Mesenchymal stem cell (in vitro differentiated cells and primary cell): ENCODE measurements around the gene SRGAP3.

Source experiments
- DNase-seq: peaks from one replicate; pipeline ENCODE4 v3.0.0-alpha.2; 2013
- H2AFZ ChIP-seq: one replicate; pipeline ENCODE4 v1.6.1; 2013; ENCODE audit warnings: low read depth, mild to moderate bottlenecking, control low read depth, inconsistent platforms, low read length, moderate library complexity
- H2AK5ac ChIP-seq: 2 replicates; pipeline ENCODE4 v1.6.1; 2013; ENCODE audit warnings: low read length, moderate library complexity, mild to moderate bottlenecking, inconsistent platforms; ENCODE audit not compliant: severe bottlenecking
- H2BK120ac ChIP-seq: one replicate; pipeline ENCODE4 v1.6.1; 2013; ENCODE audit warnings: low read depth, mild to moderate bottlenecking, inconsistent platforms, low read length, moderate library complexity
- H2BK12ac ChIP-seq, 2 experiments: one replicate each; pipeline ENCODE4 v1.6.1; 2013; ENCODE audit warnings: inconsistent platforms in 2 of 2, low read length in 2 of 2, mild to moderate bottlenecking in 2 of 2, moderate library complexity in 2 of 2, control low read depth in 1 of 2
- H2BK15ac ChIP-seq: one replicate; pipeline ENCODE4 v1.6.1; 2013; ENCODE audit warnings: mild to moderate bottlenecking, low read depth, inconsistent platforms; ENCODE audit not compliant: poor library complexity, severe bottlenecking
- H2BK5ac ChIP-seq: 2 replicates; pipeline ENCODE4 v1.6.1; 2013; ENCODE audit warnings: low read depth, mild to moderate bottlenecking, low read length, control low read depth, inconsistent platforms; ENCODE audit not compliant: poor library complexity, severe bottlenecking
- H3K14ac ChIP-seq, 2 experiments: one replicate each; pipeline ENCODE4 v1.6.1; 2013; ENCODE audit warnings: inconsistent platforms in 2 of 2, low read length in 2 of 2, control low read depth in 1 of 2, mild to moderate bottlenecking in 1 of 2, moderate library complexity in 1 of 2
- H3K18ac ChIP-seq, 2 experiments: one replicate each; pipeline ENCODE4 v1.6.1; 2013; ENCODE audit warnings: inconsistent platforms in 2 of 2, low read length in 2 of 2, control low read depth in 1 of 2, low read depth in 1 of 2, mild to moderate bottlenecking in 1 of 2
- H3K23ac ChIP-seq, 2 experiments: one replicate each; pipeline ENCODE4 v1.6.1; 2013; ENCODE audit warnings: inconsistent platforms in 2 of 2, low read length in 2 of 2, mild to moderate bottlenecking in 2 of 2, moderate library complexity in 2 of 2, control low read depth in 1 of 2
- H3K27ac ChIP-seq: 2 replicates; pipeline ENCODE4 v1.5.1; 2013; ENCODE audit warnings: mild to moderate bottlenecking, moderate library complexity, low read length, control low read depth, inconsistent platforms; ENCODE audit not compliant: poor library complexity, severe bottlenecking
- H3K27me3 ChIP-seq, 2 experiments: 2 replicates each; pipeline versions ENCODE4 v1.6.1 to v1.7.0; 2013; ENCODE audit warnings: low read length in 2 of 2, mild to moderate bottlenecking in 2 of 2, moderate library complexity in 2 of 2, control low read depth in 1 of 2, inconsistent platforms in 1 of 2; ENCODE audit not compliant: control insufficient read depth in 1 of 2, insufficient read depth in 1 of 2
- H3K36me3 ChIP-seq, 2 experiments: 2 replicates each; pipeline versions ENCODE4 v1.6.1 to v1.7.0; 2013; ENCODE audit warnings: low read length in 2 of 2, control low read depth in 1 of 2, inconsistent platforms in 1 of 2, low read depth in 1 of 2, mild to moderate bottlenecking in 1 of 2; ENCODE audit not compliant: insufficient read depth in 2 of 2, control insufficient read depth in 1 of 2
- H3K4ac ChIP-seq, 2 experiments: one replicate each; pipeline ENCODE4 v1.6.1; 2013; ENCODE audit warnings: inconsistent platforms in 2 of 2, low read length in 2 of 2, mild to moderate bottlenecking in 2 of 2, moderate library complexity in 2 of 2, control low read depth in 1 of 2, low read depth in 1 of 2
- H3K4me1 ChIP-seq: 2 replicates; pipeline ENCODE4 v1.6.1; 2013; ENCODE audit warnings: low read depth, low read length, control low read depth; ENCODE audit not compliant: control insufficient read depth, insufficient read depth
- H3K4me2 ChIP-seq: 2 replicates; pipeline ENCODE4 v1.6.1; 2013; ENCODE audit warnings: low read length, mild to moderate bottlenecking, inconsistent platforms; ENCODE audit not compliant: poor library complexity, severe bottlenecking
- H3K4me3 ChIP-seq, 2 experiments: 2 replicates each; pipeline versions ENCODE4 v1.5.1 to v1.7.0; 2013; ENCODE audit warnings: low read length in 2 of 2, mild to moderate bottlenecking in 2 of 2, control low read depth in 1 of 2, low read depth in 1 of 2; ENCODE audit not compliant: insufficient read depth in 1 of 2
- H3K79me1 ChIP-seq: replicated peaks from 2 replicates; pipeline ENCODE4 v1.6.1; 2013; ENCODE audit warnings: mild to moderate bottlenecking, control low read depth, low read length, inconsistent platforms; ENCODE audit not compliant: poor library complexity, severe bottlenecking
- H3K9ac ChIP-seq: 2 replicates; pipeline ENCODE4 v1.7.0; 2013; ENCODE audit warnings: mild to moderate bottlenecking, low read length, moderate library complexity
- H3K9me3 ChIP-seq: 2 replicates; pipeline ENCODE4 v1.7.0; 2013; ENCODE audit warnings: mild to moderate bottlenecking, low read length; ENCODE audit not compliant: control insufficient read depth
- H4K8ac ChIP-seq: one replicate; pipeline ENCODE4 v1.6.1; 2013; ENCODE audit warnings: inconsistent platforms, mild to moderate bottlenecking, low read length, moderate library complexity
- H4K91ac ChIP-seq: one replicate; pipeline ENCODE4 v1.6.1; 2013; ENCODE audit warnings: mild to moderate bottlenecking, low read length, inconsistent platforms
- WGBS: methylation state at CpG from one replicate; pipeline ENCODE4 v1.1.7; 2013; ENCODE audit warnings: mixed read lengths; 5-methylcytosine and 5-hydroxymethylcytosine counted together

SRGAP3 gene

DNA sequence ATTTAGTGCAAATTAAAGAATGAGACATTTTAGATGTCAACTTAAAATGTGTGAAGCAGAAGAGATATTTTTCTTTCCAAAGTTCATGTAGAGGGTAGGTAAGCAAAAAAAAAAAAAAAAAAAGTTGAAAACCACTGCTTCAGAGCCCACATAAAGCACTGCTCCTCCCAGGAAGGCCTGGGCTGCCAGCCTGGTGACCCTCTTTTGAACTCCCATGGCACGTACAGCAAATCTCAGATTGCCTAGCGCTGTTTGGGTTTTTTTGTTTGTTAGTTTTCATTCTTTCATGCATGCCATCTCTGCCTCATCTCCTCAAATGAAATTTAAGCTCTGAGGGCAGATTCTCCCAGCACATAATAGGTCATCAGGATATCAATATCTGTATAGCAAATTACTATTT is 120.1 kb downstream of the SRGAP3 start:
- Histone ChIP-seq H3K18ac (no peak overlapping the region), H4K91ac (no peak overlapping the region)

GRCh38 chr3:9125278-9125951 is 124.0 kb downstream of the SRGAP3 start:
- no peak overlapping the region for H2BK12ac ChIP-seq
- H2AFZ ChIP-seq, result no peak overlapping the region
- no peak overlapping the region for H2AK5ac ChIP-seq
- H3K23ac ChIP-seq, result no peak overlapping the region
- H2BK15ac ChIP-seq, result no peak overlapping the region
- H3K14ac ChIP-seq, result no peak overlapping the region
- no peaks in the 10 kb centered on the region for H3K79me1 ChIP-seq
- H4K91ac ChIP-seq, result no peak overlapping the region
- H3K27ac ChIP-seq, result no peak overlapping the region
- peaks cover 0 to 20% of the 10 kb centered on the region in 2 experiments for H3K27me3 ChIP-seq
- H3K9me3 ChIP-seq, result no peaks in the 10 kb centered on the region
- no peak overlapping the region for H2BK120ac ChIP-seq
- H3K4me1 ChIP-seq, result no peaks in the 10 kb centered on the region
- H3K9ac ChIP-seq, result no peak overlapping the region
- no peak overlapping the region for H3K4me2 ChIP-seq
- H2BK5ac ChIP-seq, result no peak overlapping the region
- H3K4me3 ChIP-seq, result no peak overlapping the region
- no peak overlapping the region for H3K18ac ChIP-seq
- DNase-seq, result no peak
- H4K8ac ChIP-seq, result no peak overlapping the region
- WGBS, result 67% methylated on average over 6 of the region's 7 CpGs
- H3K36me3 ChIP-seq, result peaks cover 0 to 20% of the 10 kb centered on the region in 2 experiments
- no peak overlapping the region for H3K4ac ChIP-seq

More for the DNA sequence above, 120.1 kb downstream of the SRGAP3 start:
- Histone ChIP-seq H3K4me1 (peaks cover 5% of the 10 kb centered on the region), H2BK120ac (no peak overlapping the region), H2BK5ac (no peak overlapping the region), H3K27ac (no peak overlapping the region), H3K23ac (no peak overlapping the region), H3K9me3 (no peaks in the 10 kb centered on the region), H3K36me3 (no peaks in the 10 kb centered on the region), H2BK12ac (no peak overlapping the region), H4K8ac (no peak overlapping the region), H3K4me3 (no peak overlapping the region), H3K27me3 (peaks cover 0 to 16% of the 10 kb centered on the region in 2 experiments), H2BK15ac (no peak overlapping the region), H3K9ac (no peak overlapping the region), H2AFZ (no peak overlapping the region), H2AK5ac (no peak overlapping the region), H3K4me2 (no peak overlapping the region), H3K79me1 (no peaks in the 10 kb centered on the region), H3K14ac (no peak overlapping the region), H3K4ac (no peak overlapping the region)
- WGBS, result 80% methylated on average over 1 of the region's 2 CpGs
- no peak for DNase-seq

- Histone ChIP-seq H3K18ac (no peak overlapping the region), H3K27ac (no peak overlapping the region), H2AFZ (no peak overlapping the region), H2BK12ac (no peak overlapping the region), H2BK120ac (no peak overlapping the region), H3K4ac (no peak overlapping the region), H3K4me1 (no peaks in the 10 kb centered on the region), H3K14ac (no peak overlapping the region), H3K4me2 (no peak overlapping the region), H2BK15ac (no peak overlapping the region), H4K8ac (no peak overlapping the region), H3K23ac (no peak overlapping the region), H2AK5ac (no peak overlapping the region), H2BK5ac (no peak overlapping the region), H3K27me3 (peaks cover 0 to 20% of the 10 kb centered on the region in 2 experiments), H3K79me1 (no peaks in the 10 kb centered on the region), H3K9me3 (no peaks in the 10 kb centered on the region), H3K9ac (no peak overlapping the region), H3K4me3 (no peak overlapping the region), H4K91ac (no peak overlapping the region), H3K36me3 (peaks cover 0 to 26% of the 10 kb centered on the region in 2 experiments)
- WGBS, result 88% methylated on average over 15 of the region's 15 CpGs
- DNase-seq, result no peak
Observed at GRCh38 chr3:9124730-9125129, 124.7 kb downstream of the SRGAP3 start.

- H3K79me1 ChIP-seq, result no peaks in the 10 kb centered on the region
- no peak overlapping the region for H4K8ac ChIP-seq
- H3K9me3 ChIP-seq, result no peaks in the 10 kb centered on the region
- H2AK5ac ChIP-seq, result no peak overlapping the region
- H2BK15ac ChIP-seq, result no peak overlapping the region
- peaks cover 0 to 20% of the 10 kb centered on the region in 2 experiments for H3K27me3 ChIP-seq
- H3K4me2 ChIP-seq, result no peak overlapping the region
- 77% methylated on average over 4 of the region's 4 CpGs for whole genome bisulfite sequencing
- H3K4me1 ChIP-seq, result no peaks in the 10 kb centered on the region
- no peak overlapping the region for H4K91ac ChIP-seq
- no peak overlapping the region for H3K23ac ChIP-seq
- no peak overlapping the region for H3K9ac ChIP-seq
- H3K36me3 ChIP-seq, result peaks cover 0 to 32% of the 10 kb centered on the region in 2 experiments
- H2BK120ac ChIP-seq, result no peak overlapping the region
- H3K4me3 ChIP-seq, result no peak overlapping the region
- no peak for DNase-seq
- no peak overlapping the region for H2BK5ac ChIP-seq
- no peak overlapping the region for H3K18ac ChIP-seq
- H3K4ac ChIP-seq, result no peak overlapping the region
- H2AFZ ChIP-seq, result no peak overlapping the region
- no peak overlapping the region for H3K27ac ChIP-seq
- H2BK12ac ChIP-seq, result no peak overlapping the region
- H3K14ac ChIP-seq, result no peak overlapping the region
Observed at GRCh38 chr3:9123840-9124239, 125.6 kb downstream of the SRGAP3 start.
